GM18498 (cell line): ENCODE results near the gene DNAH9.

Experiments
- ATAC-seq: cut with Tn5 transposase; IDR thresholded peaks from one replicate; pipeline ENCODE4 v1.9.1; 2021; ENCODE audit warnings: mild to moderate bottlenecking, moderate library complexity; ENCODE audit not compliant: unreplicated experiment

DNAH9 gene

GRCh38 chr17:11832401-11833137, 234.3 kb downstream of the DNAH9 start:
- no peak for ATAC-seq

- ATAC-seq: no peak
These were observed 238.2 kb downstream of the DNAH9 start for GRCh38 chr17:11836508-11836907.

- no peak for ATAC-seq
These were observed 241.8 kb downstream of the DNAH9 start for GRCh38 chr17:11840052-11840451.

GRCh38 chr17:11840831-11841230, 242.6 kb downstream of the DNAH9 start:
- ATAC-seq: no peak

GRCh38 chr17:11848330-11848729, 250.1 kb downstream of the DNAH9 start:
- no peak for ATAC-seq

- ATAC-seq: no peak
These were observed 254.0 kb downstream of the DNAH9 start for GRCh38 chr17:11852231-11852630.

GRCh38 chr17:11852912-11853311, 254.6 kb downstream of the DNAH9 start:
- ATAC-seq: no peak

GRCh38 chr17:11853321-11854151, 255.3 kb downstream of the DNAH9 start:
- no peak for ATAC-seq

- ATAC-seq: no peak
These were observed 257.0 kb downstream of the DNAH9 start for GRCh38 chr17:11855306-11855705.

GRCh38 chr17:11857006-11857405, 258.7 kb downstream of the DNAH9 start:
- no peak for ATAC-seq

GRCh38 chr17:11869680-11870394, 271.6 kb downstream of the DNAH9 start:
- ATAC-seq: no peak

- ATAC-seq: no peak
These were observed 273.5 kb downstream of the DNAH9 start for GRCh38 chr17:11871773-11872172.

GRCh38 chr17:11874756-11875155, 276.5 kb downstream of the DNAH9 start:
- no peak for ATAC-seq

GRCh38 chr17:11880714-11881113, 282.4 kb downstream of the DNAH9 start:
- ATAC-seq: no peak

GRCh38 chr17:11882716-11883115, 284.4 kb downstream of the DNAH9 start:
- no peak for ATAC-seq

- no peak for ATAC-seq
These were observed 286.8 kb downstream of the DNAH9 start for GRCh38 chr17:11885051-11885450.

GRCh38 chr17:11889266-11889665, 291.0 kb downstream of the DNAH9 start:
- ATAC-seq: no peak

- no peak for ATAC-seq
These were observed 295.6 kb downstream of the DNAH9 start for GRCh38 chr17:11893862-11894261.

GRCh38 chr17:11896199-11896598, 297.9 kb downstream of the DNAH9 start:
- no peak for ATAC-seq

GRCh38 chr17:11898526-11899235, 300.4 kb downstream of the DNAH9 start:
- ATAC-seq: no peak

GRCh38 chr17:11899537-11899942, 301.3 kb downstream of the DNAH9 start:
- ATAC-seq: no peak
